ENCODE data around the gene OTOG.

The OTOG gene

DNA sequence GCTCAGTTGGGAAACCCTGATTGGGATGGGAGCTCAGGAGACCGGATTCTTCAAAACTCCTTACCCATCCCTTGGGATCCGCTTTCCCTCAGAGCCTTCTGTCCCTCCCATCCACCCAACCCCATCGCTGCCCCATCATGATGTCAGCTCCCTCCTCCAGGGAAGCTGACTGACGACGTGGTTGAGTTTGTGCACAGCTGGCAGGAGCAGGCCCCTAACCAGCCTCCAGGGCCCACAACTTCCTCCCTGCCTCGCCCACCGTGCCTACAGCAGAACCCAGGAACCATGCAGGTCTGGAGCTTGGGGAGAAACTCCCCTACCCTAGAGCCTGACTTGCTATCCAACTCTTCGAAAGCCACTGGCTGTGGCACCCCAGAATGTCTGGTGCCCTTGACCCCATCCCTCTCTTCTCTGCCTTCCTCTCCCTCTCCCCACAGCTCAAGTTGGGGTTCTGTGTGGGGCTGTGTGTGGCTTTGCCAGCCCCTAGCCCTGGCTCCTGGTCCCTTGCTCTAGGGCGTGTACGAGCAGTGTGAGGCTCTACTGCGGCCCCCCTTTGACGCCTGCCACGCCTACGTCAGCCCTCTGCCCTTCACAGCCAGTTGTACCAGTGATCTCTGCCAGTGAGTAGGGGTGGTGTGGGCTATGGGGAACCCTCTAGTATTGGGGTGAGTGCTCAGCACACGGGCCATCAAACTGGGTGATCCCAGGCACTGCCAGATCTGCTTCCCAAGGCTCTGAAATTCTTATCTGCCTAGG lies 11.1 kb downstream of the OTOG start:
- POLR2A ChIA-PET: no interaction called here
- CTCF ChIA-PET: interaction anchor here (0.8 kb wide), 1 partner anchor 30 kb away, joined by 3 read pairs; no protein-coding TSS in a partner anchor
- TF ChIP-seq, protein P1, sequence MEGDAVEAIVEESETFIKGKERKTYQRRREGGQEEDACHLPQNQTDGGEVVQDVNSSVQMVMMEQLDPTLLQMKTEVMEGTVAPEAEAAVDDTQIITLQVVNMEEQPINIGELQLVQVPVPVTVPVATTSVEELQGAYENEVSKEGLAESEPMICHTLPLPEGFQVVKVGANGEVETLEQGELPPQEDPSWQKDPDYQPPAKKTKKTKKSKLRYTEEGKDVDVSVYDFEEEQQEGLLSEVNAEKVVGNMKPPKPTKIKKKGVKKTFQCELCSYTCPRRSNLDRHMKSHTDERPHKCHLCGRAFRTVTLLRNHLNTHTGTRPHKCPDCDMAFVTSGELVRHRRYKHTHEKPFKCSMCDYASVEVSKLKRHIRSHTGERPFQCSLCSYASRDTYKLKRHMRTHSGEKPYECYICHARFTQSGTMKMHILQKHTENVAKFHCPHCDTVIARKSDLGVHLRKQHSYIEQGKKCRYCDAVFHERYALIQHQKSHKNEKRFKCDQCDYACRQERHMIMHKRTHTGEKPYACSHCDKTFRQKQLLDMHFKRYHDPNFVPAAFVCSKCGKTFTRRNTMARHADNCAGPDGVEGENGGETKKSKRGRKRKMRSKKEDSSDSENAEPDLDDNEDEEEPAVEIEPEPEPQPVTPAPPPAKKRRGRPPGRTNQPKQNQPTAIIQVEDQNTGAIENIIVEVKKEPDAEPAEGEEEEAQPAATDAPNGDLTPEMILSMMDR (IDR thresholded peaks at IDR 0.05; ENCODE audit: control extremely low read depth, extremely low read depth, low read depth, missing control alignments): no peak

DNA sequence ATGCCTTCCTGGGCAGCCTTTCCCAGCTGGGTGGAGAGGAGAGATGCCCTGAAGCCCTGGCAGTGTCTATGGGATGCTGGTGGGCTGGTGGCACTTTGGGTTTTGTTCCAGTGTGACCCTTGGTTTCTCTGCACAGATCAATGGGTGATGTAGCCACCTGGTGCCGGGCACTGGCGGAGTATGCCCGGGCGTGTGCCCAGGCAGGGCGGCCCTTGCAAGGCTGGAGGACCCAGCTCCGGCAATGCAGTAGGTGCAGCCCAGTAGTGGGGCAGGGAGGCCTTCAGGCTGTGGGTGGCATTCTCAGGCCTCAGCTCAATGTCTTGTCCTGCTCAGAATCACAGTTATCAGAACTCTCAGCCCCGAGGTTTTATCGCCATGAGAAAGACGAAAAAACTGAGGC lies 11.9 kb downstream of the OTOG start:
- no peak for DNase-seq (ENCODE audit: extremely low spot score)
- ChIA-PET POLR2A (no interaction called here), CTCF (no interaction called here)
- TF ChIP-seq, protein P1 (IDR thresholded peaks at IDR 0.05; ENCODE audit: control extremely low read depth, extremely low read depth, low read depth, missing control alignments): no peak

More for the DNA sequence above, 11.1 kb downstream of the OTOG start:
- no peak for DNase-seq (ENCODE audit: extremely low spot score)

DNA sequence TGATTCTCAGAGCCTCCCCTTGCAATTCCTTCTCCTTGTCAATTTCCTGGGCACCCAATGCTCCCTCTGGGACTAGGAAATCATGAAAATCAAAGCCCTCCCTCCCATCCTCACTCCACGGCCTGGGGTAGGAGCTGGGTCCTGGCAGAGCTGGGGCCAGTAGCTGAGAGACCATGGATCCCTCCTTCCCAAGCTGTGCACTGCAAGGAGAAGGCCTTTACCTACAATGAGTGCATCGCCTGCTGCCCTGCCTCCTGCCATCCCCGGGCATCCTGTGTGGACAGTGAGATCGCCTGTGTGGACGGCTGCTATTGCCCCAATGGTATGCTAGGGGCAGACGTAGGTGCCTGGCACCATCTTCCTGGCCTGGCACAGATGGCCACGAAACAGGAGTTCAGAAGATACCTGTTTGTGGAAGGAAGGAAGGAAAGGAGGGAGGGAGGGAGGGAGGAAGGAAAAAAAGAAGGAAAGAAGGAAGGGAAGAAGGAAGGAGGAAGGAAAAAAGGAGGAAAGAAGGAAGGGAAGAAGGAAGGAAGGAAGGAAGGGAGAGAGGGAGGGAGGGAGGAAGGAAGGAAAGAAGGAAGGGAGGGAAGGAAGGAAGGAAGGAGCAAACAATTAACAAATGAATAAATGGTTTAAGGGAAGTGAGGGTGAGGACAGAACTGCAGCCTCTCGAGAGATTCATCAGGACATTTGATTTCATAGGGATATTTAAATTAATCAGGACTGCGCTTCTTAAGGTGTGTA lies 12.5 kb downstream of the OTOG start:
- no peak for DNase-seq (ENCODE audit: extremely low spot score)
- ChIA-PET CTCF (no interaction called here), POLR2A (no interaction called here)
- TF ChIP-seq, protein P1 (IDR thresholded peaks at IDR 0.05; ENCODE audit: control extremely low read depth, extremely low read depth, low read depth, missing control alignments): no peak

DNA sequence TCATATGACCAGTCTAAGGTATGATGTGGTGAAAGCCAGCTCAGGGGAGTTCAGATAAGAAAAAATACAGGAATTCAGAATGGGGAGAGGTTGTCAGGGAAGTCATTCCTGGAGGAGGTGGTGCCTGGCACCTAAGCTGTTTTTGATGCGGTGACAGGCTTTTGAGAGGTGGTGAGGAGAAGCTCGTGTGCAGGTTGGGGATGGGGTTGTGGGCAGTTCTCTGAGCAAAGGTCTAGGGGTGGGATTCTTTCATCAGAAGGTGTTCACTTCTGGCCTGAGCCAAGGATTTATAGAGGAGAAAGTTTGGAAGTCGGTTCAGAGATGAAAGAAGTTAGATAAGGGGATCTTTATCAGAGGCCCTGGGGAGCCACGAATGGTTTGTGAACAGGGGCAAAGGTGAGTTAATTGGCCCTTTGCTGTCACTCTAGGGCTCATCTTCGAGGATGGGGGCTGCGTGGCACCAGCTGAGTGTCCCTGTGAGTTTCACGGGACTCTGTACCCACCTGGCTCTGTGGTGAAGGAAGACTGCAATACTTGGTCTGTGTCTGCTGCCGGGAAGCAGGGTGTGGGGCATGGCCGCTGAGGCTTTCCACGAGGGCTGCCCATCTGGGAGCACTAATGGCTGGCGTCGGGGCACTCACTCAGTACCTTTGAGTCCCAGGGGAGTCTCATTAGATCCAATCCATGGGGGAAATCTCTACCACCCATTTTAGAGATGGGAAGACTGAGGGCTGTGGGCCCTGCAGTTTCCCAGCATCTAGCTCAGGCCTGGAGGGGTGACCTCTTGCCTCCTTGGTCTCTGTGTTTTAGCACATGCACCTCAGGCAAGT lies 13.4 kb downstream of the OTOG start:
- POLR2A ChIA-PET: no interaction called here
- CTCF ChIA-PET: no interaction called here
- no peak for DNase-seq (ENCODE audit: extremely low spot score)
- TF ChIP-seq, protein P1 (IDR thresholded peaks at IDR 0.05; ENCODE audit: control extremely low read depth, extremely low read depth, low read depth, missing control alignments): no peak

DNA sequence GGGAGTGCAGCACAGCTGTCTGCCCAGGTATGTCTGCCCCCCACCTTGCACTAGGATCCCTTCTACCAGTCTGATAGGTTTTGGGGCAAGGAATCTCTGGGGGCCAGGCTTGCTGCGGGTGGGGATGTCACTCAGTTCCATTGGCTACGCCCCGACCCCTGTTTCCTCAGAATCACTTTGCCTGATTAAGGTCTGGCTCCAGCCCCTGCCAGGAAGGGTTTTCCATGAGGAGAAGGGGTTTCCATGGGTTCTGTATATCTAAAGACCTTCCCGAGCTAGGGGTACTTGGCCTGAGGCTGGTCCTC lies 14.0 kb downstream of the OTOG start:
- DNase-seq (ENCODE audit: extremely low spot score): no peak
- ChIA-PET POLR2A (no interaction called here), CTCF (no interaction called here)
- TF ChIP-seq, protein P1 (IDR thresholded peaks at IDR 0.05; ENCODE audit: control extremely low read depth, extremely low read depth, low read depth, missing control alignments): no peak

DNA sequence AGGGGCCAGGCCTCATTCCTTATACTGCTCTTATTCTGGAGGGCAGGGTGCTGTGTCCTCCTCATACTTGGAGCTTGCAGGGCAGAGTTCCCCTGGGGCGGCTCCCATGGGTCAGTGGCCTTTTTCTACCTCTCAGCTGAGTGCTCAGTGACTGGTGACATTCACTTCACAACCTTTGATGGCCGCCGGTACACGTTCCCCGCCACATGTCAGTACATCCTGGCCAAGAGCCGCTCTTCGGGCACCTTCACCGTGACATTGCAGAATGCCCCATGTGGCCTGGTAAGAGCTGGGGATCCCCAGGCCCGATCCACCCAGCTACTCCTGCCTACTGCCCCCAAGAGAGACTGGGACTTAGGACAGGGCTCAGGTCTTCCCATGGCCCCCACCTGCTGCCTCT lies 14.5 kb downstream of the OTOG start:
- DNase-seq (ENCODE audit: extremely low spot score): no peak
- TF ChIP-seq, protein P1 (IDR thresholded peaks at IDR 0.05; ENCODE audit: control extremely low read depth, extremely low read depth, low read depth, missing control alignments): no peak
- POLR2A ChIA-PET: no interaction called here
- CTCF ChIA-PET: no interaction called here

Data from GM10248 (cell line).